Mammary epithelial cell (primary cell): Measurements from ENCODE around the gene CGNL1.

Experiments used
- EZH2 ChIP-seq: IDR thresholded peaks from 2 replicates; pipeline ENCODE4 v1.6.1; 2012; ENCODE audit warnings: low read length, inconsistent platforms, borderline replicate concordance
- TF ChIP-seq, protein P1 (sequence below), 2 donors: IDR thresholded peaks in 1 of 2; conservative IDR thresholded peaks in 1 of 2; 2 replicates each; pipeline ENCODE4 v1.5.1; 2011 to 2012; ENCODE audit warnings: inconsistent platforms in 2 of 2, low read length in 2 of 2, mild to moderate bottlenecking in 2 of 2, control low read depth in 1 of 2, low read depth in 1 of 2; ENCODE audit not compliant: insufficient read depth in 1 of 2; ENCODE audit errors: extremely low read depth in 1 of 2

- TF ChIP-seq, protein P1, sequence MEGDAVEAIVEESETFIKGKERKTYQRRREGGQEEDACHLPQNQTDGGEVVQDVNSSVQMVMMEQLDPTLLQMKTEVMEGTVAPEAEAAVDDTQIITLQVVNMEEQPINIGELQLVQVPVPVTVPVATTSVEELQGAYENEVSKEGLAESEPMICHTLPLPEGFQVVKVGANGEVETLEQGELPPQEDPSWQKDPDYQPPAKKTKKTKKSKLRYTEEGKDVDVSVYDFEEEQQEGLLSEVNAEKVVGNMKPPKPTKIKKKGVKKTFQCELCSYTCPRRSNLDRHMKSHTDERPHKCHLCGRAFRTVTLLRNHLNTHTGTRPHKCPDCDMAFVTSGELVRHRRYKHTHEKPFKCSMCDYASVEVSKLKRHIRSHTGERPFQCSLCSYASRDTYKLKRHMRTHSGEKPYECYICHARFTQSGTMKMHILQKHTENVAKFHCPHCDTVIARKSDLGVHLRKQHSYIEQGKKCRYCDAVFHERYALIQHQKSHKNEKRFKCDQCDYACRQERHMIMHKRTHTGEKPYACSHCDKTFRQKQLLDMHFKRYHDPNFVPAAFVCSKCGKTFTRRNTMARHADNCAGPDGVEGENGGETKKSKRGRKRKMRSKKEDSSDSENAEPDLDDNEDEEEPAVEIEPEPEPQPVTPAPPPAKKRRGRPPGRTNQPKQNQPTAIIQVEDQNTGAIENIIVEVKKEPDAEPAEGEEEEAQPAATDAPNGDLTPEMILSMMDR (conservative IDR thresholded peaks at IDR 0.05 in 1 of 2, IDR thresholded peaks at IDR 0.05 in 1 of 2; ENCODE audit: extremely low read depth in 1 of 2, insufficient read depth in 1 of 2, low read depth in 1 of 2, low read length in 2 of 2): no peak
- TF ChIP-seq EZH2: no peak
Observed at GRCh38 chr15:57495041-57495440, 118.7 kb downstream of the CGNL1 start.
